ENCODE results near the gene NFAT5.

Gene NFAT5

DNA sequence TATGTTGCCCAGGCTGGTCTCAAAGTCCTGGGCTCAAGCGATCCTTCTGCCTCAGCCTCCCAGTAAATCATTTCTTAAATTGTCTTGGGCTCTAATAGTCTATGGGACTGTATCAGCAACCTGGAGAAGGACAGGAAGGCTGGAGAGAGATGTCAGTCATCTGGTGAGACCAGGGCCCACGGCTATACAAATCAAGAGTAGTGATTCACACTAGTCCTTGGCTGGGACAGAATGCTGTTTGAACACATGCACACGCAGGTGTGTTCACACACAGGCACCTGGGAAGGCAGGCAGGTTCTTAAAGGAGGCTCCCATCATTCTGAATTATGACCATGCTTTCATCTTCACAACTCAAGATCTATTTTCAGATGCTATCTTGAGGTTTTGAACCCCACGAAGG is 146.5 kb downstream of the NFAT5 start:
- TF ChIP-seq, protein P1, sequence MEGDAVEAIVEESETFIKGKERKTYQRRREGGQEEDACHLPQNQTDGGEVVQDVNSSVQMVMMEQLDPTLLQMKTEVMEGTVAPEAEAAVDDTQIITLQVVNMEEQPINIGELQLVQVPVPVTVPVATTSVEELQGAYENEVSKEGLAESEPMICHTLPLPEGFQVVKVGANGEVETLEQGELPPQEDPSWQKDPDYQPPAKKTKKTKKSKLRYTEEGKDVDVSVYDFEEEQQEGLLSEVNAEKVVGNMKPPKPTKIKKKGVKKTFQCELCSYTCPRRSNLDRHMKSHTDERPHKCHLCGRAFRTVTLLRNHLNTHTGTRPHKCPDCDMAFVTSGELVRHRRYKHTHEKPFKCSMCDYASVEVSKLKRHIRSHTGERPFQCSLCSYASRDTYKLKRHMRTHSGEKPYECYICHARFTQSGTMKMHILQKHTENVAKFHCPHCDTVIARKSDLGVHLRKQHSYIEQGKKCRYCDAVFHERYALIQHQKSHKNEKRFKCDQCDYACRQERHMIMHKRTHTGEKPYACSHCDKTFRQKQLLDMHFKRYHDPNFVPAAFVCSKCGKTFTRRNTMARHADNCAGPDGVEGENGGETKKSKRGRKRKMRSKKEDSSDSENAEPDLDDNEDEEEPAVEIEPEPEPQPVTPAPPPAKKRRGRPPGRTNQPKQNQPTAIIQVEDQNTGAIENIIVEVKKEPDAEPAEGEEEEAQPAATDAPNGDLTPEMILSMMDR (IDR thresholded peaks at IDR 0.05), result no peak
- TF ChIP-seq ZFX (IDR thresholded peaks at IDR 0.05; ENCODE audit: borderline replicate concordance), result no peak

DNA sequence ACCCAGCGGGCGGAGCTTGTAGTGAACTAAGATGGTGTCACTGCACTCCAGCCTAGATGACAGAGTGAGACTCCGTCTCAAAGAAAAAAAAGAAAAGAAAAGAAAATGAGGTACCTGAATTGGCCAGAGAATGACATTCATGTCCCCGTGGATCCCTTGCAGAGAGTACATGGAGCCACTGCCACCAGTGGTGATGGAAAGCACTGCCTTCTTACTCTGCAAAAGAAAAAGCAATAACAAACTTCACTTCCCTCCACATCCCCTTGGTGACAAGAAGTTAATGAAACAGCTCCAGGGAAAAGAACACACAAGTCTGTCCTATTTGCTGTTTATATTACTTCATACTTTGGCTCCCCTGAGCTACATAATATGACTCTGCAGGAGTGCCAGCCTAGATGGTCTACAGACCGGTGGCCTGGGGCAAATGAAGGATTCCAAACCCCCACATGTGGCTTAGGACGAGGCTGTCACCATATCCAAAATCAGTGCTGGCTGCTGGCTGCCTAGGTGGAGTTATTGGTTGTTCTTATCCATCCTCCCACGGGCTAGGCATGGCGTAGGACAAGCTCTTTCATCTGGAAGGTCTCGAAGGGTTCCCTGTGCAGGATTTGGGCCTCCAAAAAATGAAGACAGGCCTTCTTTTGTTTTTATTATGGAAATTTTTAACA is 147.3 kb downstream of the NFAT5 start:
- TF ChIP-seq ZFX (IDR thresholded peaks at IDR 0.05; ENCODE audit: borderline replicate concordance), result no peak
- TF ChIP-seq, protein P1 (IDR thresholded peaks at IDR 0.05), result no peak
- H3K27ac ChIP-seq, result peak overlapping the region; percentile 30; the same call in 1 of the 2 replicates

More for the DNA sequence above, 146.5 kb downstream of the NFAT5 start:
- H3K27ac ChIP-seq, result peak overlapping the region; percentile 30

- H3K27ac ChIP-seq, result no peak overlapping the region
- TF ChIP-seq, protein P1 (IDR thresholded peaks at IDR 0.05), result no peak
- no peak for TF ChIP-seq ZFX (IDR thresholded peaks at IDR 0.05; ENCODE audit: borderline replicate concordance)
These were observed 151.3 kb downstream of the NFAT5 start for GRCh38 chr16:69717066-69717465.

- TF ChIP-seq, protein P1 (IDR thresholded peaks at IDR 0.05), result no peak
- no peak for TF ChIP-seq ZFX (IDR thresholded peaks at IDR 0.05; ENCODE audit: borderline replicate concordance)
These were observed 152.5 kb downstream of the NFAT5 start for GRCh38 chr16:69718111-69718764.

GRCh38 chr16:69720822-69721430 is 155.2 kb downstream of the NFAT5 start:
- no peak overlapping the region for H3K27ac ChIP-seq
- TF ChIP-seq ZFX (IDR thresholded peaks at IDR 0.05; ENCODE audit: borderline replicate concordance), result no peak
- TF ChIP-seq, protein P1 (IDR thresholded peaks at IDR 0.05), result no peak

More at GRCh38 chr16:69718111-69718764, 152.5 kb downstream of the NFAT5 start:
- no peak overlapping the region for H3K27ac ChIP-seq

GRCh38 chr16:69721441-69721957 is 155.7 kb downstream of the NFAT5 start:
- no peak overlapping the region for H3K27ac ChIP-seq
- TF ChIP-seq, protein P1 (IDR thresholded peaks at IDR 0.05), result no peak
- no peak for TF ChIP-seq ZFX (IDR thresholded peaks at IDR 0.05; ENCODE audit: borderline replicate concordance)

Measured in 22Rv1 (cell line).